H9 (cell line): Measurements from ENCODE around the gene RASA3. TPM values are rescaled to one million over a fixed set of nuclear protein-coding genes. Genes with fewer than 3 reads are reported as not detected.

Experiments
- DNase-seq: peaks from one replicate; pipeline ENCODE4 v3.0.0-alpha.2; 2017
- H2AFZ ChIP-seq: one replicate; pipeline ENCODE4 v1.6.1; 2013; ENCODE audit warnings: mild to moderate bottlenecking, low read length, control low read depth, moderate library complexity
- H2AK5ac ChIP-seq: 2 replicates; pipeline ENCODE4 v1.6.1; 2013; ENCODE audit warnings: low read length, control low read depth, mixed read lengths; ENCODE audit not compliant: insufficient read length
- H2BK120ac ChIP-seq: one replicate; pipeline ENCODE4 v1.6.1; 2013; ENCODE audit warnings: low read depth, mild to moderate bottlenecking, low read length, control low read depth, inconsistent platforms; ENCODE audit not compliant: poor library complexity, severe bottlenecking
- H2BK12ac ChIP-seq: 2 replicates; pipeline ENCODE4 v1.6.1; 2013; ENCODE audit warnings: low read length, control low read depth, mixed read lengths, low read depth; ENCODE audit not compliant: insufficient read length
- H2BK15ac ChIP-seq: 2 replicates; pipeline ENCODE4 v1.6.1; 2013; ENCODE audit warnings: low read depth, low read length, control low read depth
- H2BK20ac ChIP-seq: one replicate; pipeline ENCODE4 v1.6.1; 2013; ENCODE audit warnings: low read depth, mild to moderate bottlenecking, low read length, control low read depth, inconsistent platforms; ENCODE audit not compliant: poor library complexity, severe bottlenecking
- H2BK5ac ChIP-seq: 2 replicates; pipeline ENCODE4 v1.6.1; 2013; ENCODE audit warnings: low read length, control low read depth, mixed read lengths; ENCODE audit not compliant: insufficient read length
- H3K14ac ChIP-seq: 2 replicates; pipeline ENCODE4 v1.6.1; 2013; ENCODE audit warnings: low read length, control low read depth; ENCODE audit not compliant: insufficient read depth
- H3K18ac ChIP-seq: 2 replicates; pipeline ENCODE4 v1.6.1; 2013; ENCODE audit warnings: low read depth, mild to moderate bottlenecking, mixed read lengths, low read length, control low read depth; ENCODE audit not compliant: insufficient read length
- H3K23ac ChIP-seq: 2 replicates; pipeline ENCODE4 v1.6.1; 2013; ENCODE audit warnings: low read length, control low read depth, mixed read lengths, low read depth; ENCODE audit not compliant: insufficient read length
- H3K23me2 ChIP-seq: 2 replicates; pipeline ENCODE4 v1.6.1; 2013; ENCODE audit warnings: low read depth, mild to moderate bottlenecking, mixed read lengths, low read length, control low read depth; ENCODE audit not compliant: insufficient read length, poor library complexity, severe bottlenecking
- H3K27ac ChIP-seq: 2 replicates; pipeline ENCODE4 v1.5.1; 2013; ENCODE audit warnings: low read length, control low read depth, mixed read lengths, low read depth; ENCODE audit not compliant: insufficient read length
- H3K27me3 ChIP-seq: 2 replicates; pipeline ENCODE4 v1.6.1; 2013; ENCODE audit warnings: low read length, control low read depth, inconsistent platforms; ENCODE audit not compliant: insufficient read depth
- H3K4ac ChIP-seq: 2 replicates; pipeline ENCODE4 v1.6.1; 2013; ENCODE audit warnings: low read depth, mild to moderate bottlenecking, control low read depth, inconsistent platforms, low read length, moderate library complexity
- H3K4me1 ChIP-seq: 2 replicates; pipeline ENCODE4 v1.6.1; 2013; ENCODE audit warnings: low read length, control low read depth, inconsistent platforms; ENCODE audit not compliant: insufficient read depth
- H3K4me2 ChIP-seq: 2 replicates; pipeline ENCODE4 v1.6.1; 2013; ENCODE audit warnings: low read length, control low read depth, mixed read lengths; ENCODE audit not compliant: insufficient read length, insufficient read depth
- H3K56ac ChIP-seq: 2 replicates; pipeline ENCODE4 v1.6.1; 2013; ENCODE audit warnings: low read depth, mild to moderate bottlenecking, mixed read lengths, low read length, control low read depth; ENCODE audit not compliant: insufficient read length
- H3K79me1 ChIP-seq: 2 replicates; pipeline ENCODE4 v1.6.1; 2013; ENCODE audit warnings: low read depth, mild to moderate bottlenecking, moderate library complexity, low read length, control low read depth, inconsistent platforms; ENCODE audit not compliant: insufficient read depth, poor library complexity, severe bottlenecking
- H3K79me2 ChIP-seq: 2 replicates; pipeline ENCODE4 v1.6.1; 2013; ENCODE audit warnings: low read length, control low read depth, inconsistent platforms; ENCODE audit not compliant: insufficient read depth
- H3K9ac ChIP-seq: 2 replicates; pipeline ENCODE4 v1.6.1; 2013; ENCODE audit warnings: low read length, control low read depth, mixed read lengths; ENCODE audit not compliant: insufficient read length; ENCODE audit errors: extremely low read depth
- H3K9me3 ChIP-seq: one replicate; pipeline ENCODE4 v1.6.1; 2013; ENCODE audit warnings: low read depth, low read length, inconsistent platforms; ENCODE audit not compliant: control insufficient read depth
- H3T11ph ChIP-seq: one replicate; pipeline ENCODE4 v1.6.1; 2013; ENCODE audit warnings: mild to moderate bottlenecking, low read length, control low read depth, inconsistent platforms
- H4K20me1 ChIP-seq: one replicate; pipeline ENCODE4 v1.6.1; 2013; ENCODE audit not compliant: control insufficient read depth, insufficient read length, insufficient read depth
- H4K5ac ChIP-seq: 2 replicates; pipeline ENCODE4 v1.6.1; 2013; ENCODE audit warnings: low read depth, mild to moderate bottlenecking, mixed read lengths, low read length, control low read depth; ENCODE audit not compliant: insufficient read length
- H4K8ac ChIP-seq: replicated peaks from 2 replicates; pipeline ENCODE4 v1.6.1; 2013; ENCODE audit warnings: low read length, control low read depth, mixed read lengths, low read depth; ENCODE audit not compliant: insufficient read length
- H4K91ac ChIP-seq: 2 replicates; pipeline ENCODE4 v1.6.1; 2013; ENCODE audit warnings: low read depth, mild to moderate bottlenecking, moderate library complexity, mixed read lengths, low read length, control low read depth; ENCODE audit not compliant: insufficient read length
- H3K27ac Mint-ChIP-seq, 3 experiments: 2 replicates in 2 of 3; 3 replicates in 1 of 3; pipeline ENCODE4 v1.8.0; 2020 to 2021; ENCODE audit warnings: mixed read lengths in 3 of 3, mild to moderate bottlenecking in 1 of 3, moderate library complexity in 1 of 3
- H3K27me3 Mint-ChIP-seq: 2 replicates; pipeline ENCODE4 v1.8.0; 2021; ENCODE audit warnings: low read depth, mild to moderate bottlenecking, moderate library complexity, mixed read lengths
- H3K36me3 Mint-ChIP-seq, 3 experiments: 2 replicates in 2 of 3; 3 replicates in 1 of 3; pipeline ENCODE4 v1.8.0; 2020 to 2021; ENCODE audit warnings: low read depth in 3 of 3, mixed read lengths in 3 of 3; ENCODE audit not compliant: insufficient read depth in 1 of 3
- H3K4me1 Mint-ChIP-seq, 2 experiments: 2 replicates each; pipeline ENCODE4 v1.8.0; 2020; ENCODE audit warnings: mixed read lengths in 2 of 2
- H3K4me3 Mint-ChIP-seq, 2 experiments: 2 replicates in 1 of 2; 3 replicates in 1 of 2; pipeline ENCODE4 v1.8.0; 2020 to 2021; ENCODE audit warnings: mild to moderate bottlenecking in 2 of 2, mixed read lengths in 2 of 2, moderate library complexity in 1 of 2
- H3K9me3 Mint-ChIP-seq, 2 experiments: 2 replicates in 1 of 2; 3 replicates in 1 of 2; pipeline ENCODE4 v1.8.0; 2020; ENCODE audit warnings: mild to moderate bottlenecking in 2 of 2, mixed read lengths in 2 of 2, moderate library complexity in 1 of 2
- WGBS: extraction: QIAGEN DNeasy Blood & Tissue Kit; methylation state at CpG from one replicate; pipeline ENCODE4 v1.1.7; 2013; ENCODE audit warnings: missing lambda C conversion rate, low lambda C conversion rate, mixed read lengths; ENCODE audit not compliant: insufficient read length; ENCODE audit errors: extremely low coverage; 5-methylcytosine and 5-hydroxymethylcytosine counted together
- total RNA-seq: library from RNA; stranded (reverse); gene quantifications from 2 replicates; pipeline ENCODE4 v1.2.1, GENCODE V29; 2021
- TF ChIP-seq, protein P1 (sequence below): fragments of 200-600 bp; sonication (generic); conservative IDR thresholded peaks from 3 replicates; pipeline ENCODE4 v1.8.0; 2021; ENCODE audit warnings: antibody characterized with exemption, mild to moderate bottlenecking

Gene RASA3
- total RNA-seq, 1 experiment from 2014 or later: 12.3 TPM

GRCh38 chr13:114034481-114034891, 97.9 kb downstream of the RASA3 start:
- no peaks in the 10 kb centered on the region for H3K9me3 ChIP-seq
- no peak overlapping the region for H3K56ac ChIP-seq
- no peaks in the 10 kb centered on the region; the same call in 1 of the 2 replicates for H3K79me2 ChIP-seq
- H4K8ac ChIP-seq: no peak overlapping the region
- no peaks in the 10 kb centered on the region for H3K27me3 Mint-ChIP-seq
- H3K9me3 Mint-ChIP-seq: peaks cover 0 to 6% of the 10 kb centered on the region in 2 experiments; a peak in 2 of 5 replicates
- no peak overlapping the region for H2BK20ac ChIP-seq
- no peaks in the 10 kb centered on the region for H3K79me1 ChIP-seq
- no peak overlapping the region for H2AK5ac ChIP-seq
- no peaks in the 10 kb centered on the region for H3K23me2 ChIP-seq
- no peak overlapping the region for H3T11ph ChIP-seq
- H3K4me1 ChIP-seq: no peaks in the 10 kb centered on the region
- H3K36me3 Mint-ChIP-seq: peaks cover 2 to 11% (median 9%) of the 10 kb centered on the region in 3 experiments; a peak in 6 of 7 replicates
- DNase-seq: no peak
- no CpG with 5 or more reads among the region's 9 CpGs for WGBS
- H4K20me1 ChIP-seq: peaks cover 3% of the 10 kb centered on the region
- H3K27me3 ChIP-seq: no peaks in the 10 kb centered on the region
- peak overlapping the region in 2 of 3 experiments; percentile 32 to 57; a peak in 3 of 7 replicates for H3K27ac Mint-ChIP-seq
- H3K23ac ChIP-seq: no peak overlapping the region
- H3K9ac ChIP-seq: no peak overlapping the region
- no peak overlapping the region for H2BK12ac ChIP-seq
- H3K4me1 Mint-ChIP-seq: peaks cover 24 to 35% of the 10 kb centered on the region in 2 experiments
- H3K18ac ChIP-seq: no peak overlapping the region
- no peak overlapping the region for H3K4me2 ChIP-seq
- no peak overlapping the region for H4K5ac ChIP-seq
- H2BK120ac ChIP-seq: no peak overlapping the region
- H2BK15ac ChIP-seq: no peak overlapping the region
- H3K4ac ChIP-seq: no peak overlapping the region
- no peak overlapping the region for H2AFZ ChIP-seq
- H3K27ac ChIP-seq: no peak overlapping the region
- H3K14ac ChIP-seq: no peak overlapping the region
- no peak overlapping the region for H2BK5ac ChIP-seq
- TF ChIP-seq, protein P1, sequence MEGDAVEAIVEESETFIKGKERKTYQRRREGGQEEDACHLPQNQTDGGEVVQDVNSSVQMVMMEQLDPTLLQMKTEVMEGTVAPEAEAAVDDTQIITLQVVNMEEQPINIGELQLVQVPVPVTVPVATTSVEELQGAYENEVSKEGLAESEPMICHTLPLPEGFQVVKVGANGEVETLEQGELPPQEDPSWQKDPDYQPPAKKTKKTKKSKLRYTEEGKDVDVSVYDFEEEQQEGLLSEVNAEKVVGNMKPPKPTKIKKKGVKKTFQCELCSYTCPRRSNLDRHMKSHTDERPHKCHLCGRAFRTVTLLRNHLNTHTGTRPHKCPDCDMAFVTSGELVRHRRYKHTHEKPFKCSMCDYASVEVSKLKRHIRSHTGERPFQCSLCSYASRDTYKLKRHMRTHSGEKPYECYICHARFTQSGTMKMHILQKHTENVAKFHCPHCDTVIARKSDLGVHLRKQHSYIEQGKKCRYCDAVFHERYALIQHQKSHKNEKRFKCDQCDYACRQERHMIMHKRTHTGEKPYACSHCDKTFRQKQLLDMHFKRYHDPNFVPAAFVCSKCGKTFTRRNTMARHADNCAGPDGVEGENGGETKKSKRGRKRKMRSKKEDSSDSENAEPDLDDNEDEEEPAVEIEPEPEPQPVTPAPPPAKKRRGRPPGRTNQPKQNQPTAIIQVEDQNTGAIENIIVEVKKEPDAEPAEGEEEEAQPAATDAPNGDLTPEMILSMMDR: no peak
- no peak overlapping the region for H4K91ac ChIP-seq
- no peak overlapping the region for H3K4me3 Mint-ChIP-seq
